KOPT-K1 (cell line): Measurements from ENCODE around the gene TMEM236.

ENCODE experiments used
- H3K27ac ChIP-seq: fragments of 200-600 bp; sonication (generic); 2 replicates; pipeline ENCODE4 v1.5.1; 2016; ENCODE audit warnings: antibody characterized with exemption, mild to moderate bottlenecking, low read depth, low read length; ENCODE audit not compliant: poor library complexity, severe bottlenecking
- H3K36me3 ChIP-seq: fragments of 200-600 bp; sonication (generic); 2 replicates; pipeline ENCODE4 v1.5.1; 2017; ENCODE audit warnings: antibody characterized with exemption, mild to moderate bottlenecking, low read length, moderate library complexity; ENCODE audit not compliant: insufficient read depth
- H3K9me3 ChIP-seq: fragments of 200-600 bp; sonication (generic); 2 replicates; pipeline ENCODE4 v1.5.1; 2017; ENCODE audit warnings: antibody characterized with exemption, low read length, mild to moderate bottlenecking; ENCODE audit not compliant: insufficient read depth, poor library complexity, severe bottlenecking

TMEM236 gene

DNA sequence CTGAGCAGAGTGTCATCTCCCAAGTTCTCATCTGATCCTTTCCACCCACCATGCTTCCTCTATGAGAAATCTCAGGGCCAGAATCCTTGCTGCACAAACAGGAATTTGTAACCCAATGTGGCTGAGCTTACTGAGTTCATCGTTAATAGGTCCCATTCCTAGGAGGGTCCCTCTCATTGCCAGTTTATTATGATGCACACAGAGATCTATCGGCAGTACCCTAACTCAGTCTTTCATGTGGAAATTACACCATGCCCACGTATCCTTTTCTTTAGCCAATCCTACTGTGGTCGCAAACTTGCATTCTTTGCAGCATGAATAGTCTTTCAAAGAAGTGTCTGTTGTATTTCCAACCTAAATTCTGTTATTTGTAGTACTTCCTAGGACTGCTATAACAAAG lies 12.1 kb downstream of the TMEM236 start:
- Histone ChIP-seq H3K27ac (no peak overlapping the region), H3K36me3 (no peaks in the 10 kb centered on the region), H3K9me3 (no peaks in the 10 kb centered on the region)

DNA sequence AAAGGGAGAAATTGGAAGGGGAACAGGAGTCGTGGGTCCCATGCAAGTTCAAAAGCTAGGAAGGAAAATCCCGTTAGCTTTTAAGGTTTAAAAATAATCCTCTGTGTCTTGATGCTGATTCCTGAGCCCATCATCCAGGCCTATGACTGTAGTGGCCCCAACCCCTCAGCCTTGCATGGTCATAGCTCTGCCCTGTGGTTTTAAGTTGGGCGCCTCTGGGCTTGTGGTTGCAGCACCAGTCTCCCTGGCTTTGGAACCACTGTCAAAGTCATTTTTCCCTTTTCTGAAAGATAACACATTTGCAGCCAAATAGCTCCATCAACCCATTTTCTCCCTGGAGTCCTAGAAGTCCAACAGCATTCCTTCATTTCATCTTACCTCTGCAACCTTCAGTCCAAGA lies 13.6 kb downstream of the TMEM236 start:
- H3K36me3 ChIP-seq = no peaks in the 10 kb centered on the region
- H3K27ac ChIP-seq = no peak overlapping the region

DNA sequence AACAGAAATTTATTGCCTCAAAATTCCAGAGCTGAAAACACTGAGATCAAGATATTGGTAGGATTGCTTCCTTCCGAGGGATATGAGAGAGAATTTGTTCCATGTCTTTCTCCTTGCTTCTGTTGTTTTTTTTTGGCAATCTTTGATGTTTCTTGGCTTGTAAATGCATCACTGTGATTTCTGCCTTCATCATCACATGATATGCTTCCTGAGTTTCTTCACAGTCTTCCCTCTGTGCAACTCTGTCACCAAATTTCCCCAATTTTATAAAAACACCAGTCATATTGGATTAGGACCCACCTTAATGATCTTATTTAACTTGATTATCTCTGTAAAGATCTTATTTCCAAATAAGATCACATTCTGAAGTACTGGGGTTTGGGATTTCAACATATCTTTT lies 14.7 kb downstream of the TMEM236 start:
- Histone ChIP-seq H3K9me3 (no peaks in the 10 kb centered on the region), H3K36me3 (no peaks in the 10 kb centered on the region), H3K27ac (no peak overlapping the region)

More for the DNA sequence above, 13.6 kb downstream of the TMEM236 start:
- no peaks in the 10 kb centered on the region for H3K9me3 ChIP-seq

DNA sequence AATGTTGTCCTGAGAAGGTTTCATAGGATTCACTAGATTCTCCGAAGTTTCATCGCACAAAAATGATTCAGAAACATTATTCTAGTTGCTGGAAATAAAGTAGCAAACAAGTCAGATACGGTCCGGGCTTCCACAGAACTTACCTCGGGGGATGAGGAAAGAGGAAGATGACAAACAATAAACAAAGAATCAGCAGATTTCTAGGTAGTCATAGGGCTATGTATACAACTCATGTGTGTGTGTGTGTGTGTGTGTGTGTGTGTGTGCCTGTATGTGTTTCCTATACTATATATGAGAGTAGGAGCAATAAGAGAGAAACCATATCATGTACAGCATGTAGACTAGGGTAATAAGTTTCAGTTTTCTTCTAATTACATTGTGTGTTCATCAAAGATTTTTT lies 16.5 kb downstream of the TMEM236 start:
- Histone ChIP-seq H3K27ac (no peak overlapping the region), H3K36me3 (no peaks in the 10 kb centered on the region)

DNA sequence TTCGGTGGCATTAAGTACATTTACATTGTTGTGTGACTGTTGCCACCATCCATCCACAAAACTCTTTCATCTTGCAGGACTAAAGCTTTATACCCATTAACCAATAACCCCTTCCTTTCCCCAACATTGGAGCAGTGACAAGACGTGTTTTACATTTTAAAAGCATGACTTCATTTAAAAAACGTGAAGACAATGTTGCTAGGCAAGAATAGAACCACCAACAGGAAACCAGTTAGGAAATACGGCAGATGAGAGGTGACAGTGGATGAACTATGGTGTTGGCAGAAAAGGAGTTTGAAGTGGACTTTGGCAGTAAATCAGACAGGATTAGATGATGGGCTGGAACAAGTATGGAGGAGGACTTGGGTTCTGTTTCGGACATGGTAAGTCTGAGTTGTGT lies 17.0 kb downstream of the TMEM236 start:
- no peaks in the 10 kb centered on the region for H3K36me3 ChIP-seq
- H3K27ac ChIP-seq = no peak overlapping the region
- no peaks in the 10 kb centered on the region for H3K9me3 ChIP-seq

More for the DNA sequence above, 16.5 kb downstream of the TMEM236 start:
- no peaks in the 10 kb centered on the region for H3K9me3 ChIP-seq

DNA sequence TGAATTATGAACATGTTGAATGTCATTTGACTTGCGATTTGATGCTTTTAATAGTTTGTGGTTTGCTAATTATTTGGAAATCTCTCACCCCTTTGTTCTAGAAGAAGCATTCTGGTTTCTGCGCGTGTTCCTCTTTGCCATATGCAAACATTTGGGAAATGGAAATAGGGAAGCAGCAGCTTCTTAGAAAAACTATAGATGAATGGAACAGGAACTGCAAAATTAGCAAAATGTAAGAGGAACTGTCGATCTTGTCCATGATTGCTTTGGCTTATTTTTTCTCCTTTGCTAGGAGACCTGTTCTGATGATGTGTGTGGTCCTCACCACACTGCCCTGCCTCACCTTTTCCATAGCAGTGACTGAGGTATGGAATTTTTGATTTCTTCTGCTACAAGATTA lies 19.0 kb downstream of the TMEM236 start:
- Histone ChIP-seq H3K36me3 (no peaks in the 10 kb centered on the region), H3K27ac (no peak overlapping the region), H3K9me3 (no peaks in the 10 kb centered on the region)

DNA sequence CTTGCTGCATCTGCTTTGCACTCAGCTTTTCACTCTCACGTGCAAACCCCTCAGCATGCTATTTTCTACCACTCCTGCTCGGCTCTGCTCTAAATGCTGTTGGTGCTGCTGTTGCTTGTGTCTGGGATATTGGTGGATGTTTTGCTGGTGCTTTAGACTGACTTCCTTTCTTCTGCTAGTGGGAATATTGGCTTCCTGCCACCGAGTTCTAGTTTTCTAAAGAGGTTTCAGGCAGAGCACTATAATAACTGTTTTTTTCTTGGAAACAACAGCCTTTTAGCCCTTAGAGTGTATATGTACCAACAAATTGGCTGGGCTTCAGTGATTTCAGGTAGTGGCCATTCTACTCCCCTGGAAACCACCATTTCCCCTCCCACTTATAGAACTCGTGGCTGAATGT lies 27.8 kb downstream of the TMEM236 start:
- H3K27ac ChIP-seq = no peak overlapping the region
- H3K9me3 ChIP-seq = no peaks in the 10 kb centered on the region
- H3K36me3 ChIP-seq = no peaks in the 10 kb centered on the region

DNA sequence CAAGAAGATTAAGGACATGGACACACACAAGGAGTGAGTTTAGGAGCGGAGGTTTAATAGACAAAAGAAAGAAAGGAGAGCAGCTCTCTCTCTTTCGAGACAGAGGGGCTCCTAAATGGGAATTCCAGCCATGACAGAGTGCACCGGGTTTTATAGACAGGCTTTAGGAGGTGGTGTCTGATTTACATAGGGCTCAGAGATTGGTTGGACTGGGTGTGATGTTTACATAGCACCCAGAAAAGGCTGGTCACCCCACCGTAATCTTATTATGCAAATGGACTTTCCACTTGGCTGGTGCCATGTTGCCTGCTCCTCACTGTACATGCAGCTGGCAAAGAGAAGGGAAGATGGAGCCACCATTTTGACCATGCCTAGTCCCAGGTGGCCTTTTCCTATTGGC lies 28.7 kb downstream of the TMEM236 start:
- H3K27ac ChIP-seq = no peak overlapping the region
- H3K36me3 ChIP-seq = no peaks in the 10 kb centered on the region
- no peaks in the 10 kb centered on the region for H3K9me3 ChIP-seq

DNA sequence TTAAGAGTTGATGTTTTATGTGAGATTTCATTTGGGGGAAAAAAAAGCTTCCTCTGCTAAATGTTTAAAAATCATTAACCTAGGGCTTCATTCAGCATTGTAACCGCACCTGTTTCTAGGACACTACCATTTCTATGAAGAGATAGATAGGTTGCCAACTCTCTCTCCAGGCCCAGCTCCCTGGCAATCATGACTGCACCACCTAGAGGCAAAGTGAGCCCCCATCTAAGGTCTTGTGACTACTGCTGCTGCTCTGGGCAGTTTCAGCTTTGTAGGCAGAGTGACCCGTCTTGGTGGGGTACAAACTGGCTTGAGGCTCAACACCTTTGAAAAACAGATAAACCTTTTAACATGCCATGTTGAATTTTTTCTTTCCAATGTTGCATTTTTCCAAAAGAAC lies 29.9 kb downstream of the TMEM236 start:
- Histone ChIP-seq H3K36me3 (no peaks in the 10 kb centered on the region), H3K27ac (no peak overlapping the region), H3K9me3 (no peaks in the 10 kb centered on the region)

DNA sequence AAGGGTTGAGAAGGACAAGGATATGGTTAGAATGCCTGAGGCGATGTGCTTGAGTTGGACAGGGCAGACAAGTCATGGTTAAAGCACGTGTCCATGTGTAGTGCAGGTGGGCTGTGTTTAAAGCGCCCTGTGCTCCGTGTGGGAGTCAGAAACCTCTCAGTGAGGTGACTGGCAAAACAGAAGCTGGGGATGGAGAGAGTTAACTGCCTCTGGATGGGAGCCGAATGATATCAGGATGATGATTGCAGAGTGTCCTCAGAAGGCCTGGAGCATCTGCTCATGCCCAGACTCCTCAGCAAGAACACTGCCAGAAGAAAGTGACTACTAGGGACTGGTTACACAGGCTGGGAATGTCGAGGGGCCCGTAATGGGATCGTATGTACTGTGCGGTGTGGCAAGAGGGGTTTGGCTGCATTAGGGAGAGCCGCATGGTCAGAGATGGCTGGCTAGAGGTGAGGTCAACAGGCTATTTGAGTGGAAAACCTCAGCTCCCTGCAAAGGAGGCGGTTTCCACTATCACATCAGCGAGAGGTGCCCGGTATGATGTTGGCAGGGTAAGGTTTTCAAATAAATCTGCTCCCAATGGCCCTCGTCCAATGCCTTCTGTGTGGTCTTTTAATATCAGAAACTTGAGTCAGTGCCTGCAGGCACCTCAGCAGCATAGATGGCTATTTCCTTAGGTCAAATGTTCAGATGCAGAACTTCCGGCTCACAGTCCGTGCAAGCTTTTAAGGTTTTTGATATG lies 31.1 kb downstream of the TMEM236 start:
- H3K36me3 ChIP-seq = no peaks in the 10 kb centered on the region
- H3K9me3 ChIP-seq = no peaks in the 10 kb centered on the region
- H3K27ac ChIP-seq = no peak overlapping the region

DNA sequence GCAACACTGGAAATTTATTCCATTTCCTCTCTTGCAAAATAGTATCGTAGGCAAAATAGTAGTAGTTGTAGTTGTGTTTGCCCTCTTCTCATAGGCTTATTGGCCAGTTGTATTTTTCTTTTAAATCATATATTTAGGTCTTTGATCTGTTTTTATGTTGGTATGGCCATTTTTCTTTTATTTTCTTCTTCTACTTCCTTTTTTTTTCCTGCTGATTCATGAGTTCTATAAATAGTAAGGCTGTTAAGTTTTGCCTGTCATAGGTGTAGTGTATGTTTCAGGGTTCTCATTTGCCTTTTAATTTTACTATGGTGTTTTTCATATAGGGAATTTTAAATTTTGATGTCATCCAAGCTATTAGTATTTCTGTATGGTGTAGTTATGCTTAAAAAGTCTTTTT lies 31.8 kb downstream of the TMEM236 start:
- H3K9me3 ChIP-seq = no peaks in the 10 kb centered on the region
- H3K36me3 ChIP-seq = no peaks in the 10 kb centered on the region
- H3K27ac ChIP-seq = no peak overlapping the region

DNA sequence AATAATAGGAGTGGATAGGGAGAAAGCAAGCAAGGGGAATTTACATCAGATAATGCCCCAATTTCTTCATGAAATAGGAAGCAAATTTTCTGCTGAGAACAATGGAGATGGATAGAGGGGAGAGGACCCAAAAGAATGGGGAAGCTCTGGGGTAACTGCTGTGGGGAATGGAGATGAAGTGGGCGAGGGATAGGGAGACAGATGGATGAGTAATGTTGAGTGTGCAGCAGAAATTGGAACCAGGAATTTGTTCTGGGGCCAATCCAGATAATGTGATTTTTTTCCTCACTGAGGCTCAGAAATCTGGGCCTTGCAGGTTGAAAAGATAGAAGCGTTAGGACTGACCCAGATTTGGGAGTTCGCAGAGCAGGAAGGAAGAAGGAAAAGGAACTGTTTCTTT lies 32.7 kb downstream of the TMEM236 start:
- no peaks in the 10 kb centered on the region for H3K36me3 ChIP-seq
- H3K9me3 ChIP-seq = no peaks in the 10 kb centered on the region
- no peak overlapping the region for H3K27ac ChIP-seq

DNA sequence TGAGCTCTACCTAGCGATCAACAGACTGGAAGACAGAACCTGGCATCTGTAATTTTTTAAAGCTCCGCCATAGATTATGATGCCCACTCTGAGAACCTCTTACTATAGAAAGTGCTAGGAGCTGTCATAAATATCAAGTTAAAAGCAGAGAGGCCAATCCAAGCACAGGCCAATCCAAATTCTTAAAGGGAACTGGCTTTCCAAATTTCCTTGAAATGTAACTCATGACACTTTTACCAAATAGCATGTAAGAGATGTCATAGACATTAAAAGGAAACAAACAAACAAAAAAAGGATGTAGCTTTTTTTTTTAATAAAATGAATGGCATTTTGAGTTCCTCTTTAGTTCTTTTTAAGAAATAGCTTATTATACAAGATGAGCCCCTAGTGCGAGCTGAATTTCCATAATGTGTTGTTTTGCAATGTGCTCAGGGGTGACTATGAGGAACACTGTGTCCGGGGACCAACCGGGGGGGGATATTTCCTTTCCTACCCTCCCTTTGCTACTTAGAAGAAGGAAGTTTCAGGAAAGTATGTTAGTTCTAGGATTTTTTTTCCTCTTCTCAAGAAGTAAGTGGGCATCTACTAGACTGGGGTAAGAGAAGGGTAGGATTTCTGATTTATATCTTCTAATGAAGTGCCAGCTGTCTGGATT lies 33.4 kb downstream of the TMEM236 start:
- no peak overlapping the region for H3K27ac ChIP-seq
- H3K9me3 ChIP-seq = no peaks in the 10 kb centered on the region
- H3K36me3 ChIP-seq = no peaks in the 10 kb centered on the region

DNA sequence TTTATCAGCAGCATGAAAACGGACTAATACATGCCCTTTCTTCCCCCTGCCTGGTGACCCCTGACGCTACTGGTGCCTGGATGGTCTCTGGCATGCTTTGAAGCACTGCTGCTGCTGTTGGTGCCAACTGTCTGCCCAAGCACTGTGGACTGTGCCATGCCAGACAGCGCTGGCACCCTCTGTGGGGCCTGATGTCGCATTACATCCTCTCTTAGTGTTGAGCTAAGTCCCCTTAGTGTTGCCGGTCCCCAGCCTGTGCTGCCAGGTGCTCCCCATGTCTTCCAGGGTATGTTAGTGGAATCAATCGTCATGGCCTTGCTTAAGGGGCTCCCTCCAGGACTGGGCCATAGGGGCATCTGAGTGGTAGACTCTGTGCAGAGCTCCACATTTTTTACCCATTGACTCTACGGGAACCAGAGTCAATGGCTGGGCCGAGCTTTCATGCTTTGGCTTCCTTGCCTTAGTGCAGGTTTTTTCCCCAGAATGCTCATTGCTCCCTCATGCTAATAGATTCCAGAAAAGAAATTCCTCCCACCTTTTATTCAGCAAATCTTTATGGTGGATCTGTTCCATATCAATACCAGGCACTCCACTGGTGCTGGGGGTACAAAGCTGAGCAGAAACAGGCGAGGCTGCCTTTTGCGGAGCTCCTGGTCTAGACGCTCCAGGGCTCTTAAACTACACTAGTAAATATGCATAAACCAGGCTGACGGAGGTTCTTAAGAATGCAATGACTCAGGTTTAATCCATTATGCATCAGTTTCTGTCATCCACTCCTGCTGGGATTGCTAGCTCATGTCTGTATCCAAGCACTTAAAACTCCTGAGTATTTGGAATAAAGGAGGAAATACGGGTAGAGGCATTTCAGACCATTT lies 35.3 kb downstream of the TMEM236 start:
- Histone ChIP-seq H3K36me3 (no peaks in the 10 kb centered on the region), H3K9me3 (no peaks in the 10 kb centered on the region), H3K27ac (no peak overlapping the region)

DNA sequence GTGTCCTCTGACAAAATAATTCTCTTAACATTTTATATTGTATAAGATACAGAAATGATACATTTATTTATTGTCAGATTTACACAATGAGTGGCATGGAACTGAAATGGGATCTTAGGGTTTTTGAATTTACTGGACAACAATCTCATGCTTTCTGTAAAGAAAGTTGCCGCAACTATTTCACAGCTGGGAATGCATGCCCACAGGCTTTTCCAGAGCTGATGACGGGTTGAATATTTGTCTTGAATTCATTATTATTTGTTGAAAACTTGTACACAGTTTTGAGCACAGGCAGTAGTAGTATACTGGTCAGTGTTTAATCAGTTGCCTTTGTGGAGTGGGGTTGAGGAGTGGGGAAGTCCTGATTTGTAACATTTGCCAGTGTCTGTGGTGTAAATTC lies 36.6 kb downstream of the TMEM236 start:
- Histone ChIP-seq H3K36me3 (no peaks in the 10 kb centered on the region), H3K27ac (no peak overlapping the region), H3K9me3 (no peaks in the 10 kb centered on the region)
